HCT116 (cell line): ENCODE data around the gene ARID5B. TPM values are rescaled to one million over a fixed set of nuclear protein-coding genes. Genes with fewer than 3 reads are reported as not detected.

Source experiments
- ATAC-seq: fragments of 200-7000 bp; cut with Tn5 transposase; 2 replicates; pipeline ENCODE4 v1.9.1; 2020; ENCODE audit warnings: mild to moderate bottlenecking, moderate library complexity
- BruUV-seq: library from RNA; stranded (reverse); fragments of 400-500 nt; replicated peaks from 2 replicates; lab custom pipeline; 2021; lab: Mats Ljungman, UMichigan
- CTCF ChIA-PET: fragments of 300-600 bp; sonication (Branson Sonifier 250); formaldehyde crosslinking; loops from one replicate; lab custom pipeline; 2021; ENCODE audit warnings: antibody characterized with exemption; lab: Charles Lee
- POLR2A ChIA-PET: fragments of 300-600, 350-600 bp; sonication (Branson Sonifier 250); formaldehyde crosslinking; loops from one replicate; lab custom pipeline; 2021; ENCODE audit warnings: antibody characterized with exemption; lab: Charles Lee
- RAD21 ChIA-PET, 2 experiments: fragments of 300-600 bp; sonication (Branson Sonifier 250); formaldehyde crosslinking; loops; one replicate each; lab custom pipeline; 2023; ENCODE audit warnings: low total read pairs in 2 of 2; ENCODE audit not compliant: uncharacterized antibody in 2 of 2, unreplicated experiment in 2 of 2, low non-redundant PET in 1 of 2; lab: Charles Lee
- DNase-seq: peaks from one replicate; pipeline ENCODE4 v3.0.0-alpha.2; 2010; ENCODE audit warnings: low read depth, low spot score
- H2AFZ ChIP-seq: fragments of 200-600 bp; shearing (Covaris generic), sonication (generic); 2 replicates; pipeline ENCODE4 v1.6.1; 2017; ENCODE audit warnings: low read depth, mixed run types, mixed read lengths, antibody characterized with exemption, low read length; ENCODE audit not compliant: poor library complexity, severe bottlenecking
- H3K27ac ChIP-seq: 2 replicates; pipeline ENCODE4 v1.5.1; 2012; ENCODE audit warnings: low read depth, low read length
- H3K27me3 ChIP-seq: fragments of 200-600 bp; sonication (generic); 2 replicates; pipeline ENCODE4 v1.6.1; 2016; ENCODE audit warnings: mixed run types, low read length, mixed read lengths; ENCODE audit not compliant: insufficient read depth
- H3K36me3 ChIP-seq, 2 experiments: fragments of 200-500 bp in 1 of 2; fragments of 200-600 bp in 1 of 2; sonication (Bioruptor generic) in 1 of 2; sonication (generic) in 1 of 2; 2 replicates each; pipeline versions ENCODE4 v1.5.1 to v1.6.1; 2014 to 2016; ENCODE audit warnings: low read length in 2 of 2, inconsistent platforms in 1 of 2, mixed read lengths in 1 of 2, mixed run types in 1 of 2; ENCODE audit not compliant: insufficient read depth in 2 of 2, control insufficient read depth in 1 of 2
- H3K4me1 ChIP-seq, 2 experiments: fragments of 200-600 bp in 1 of 2; sonication (generic) in 1 of 2; 2 replicates each; pipeline versions ENCODE4 v1.5.1 to v1.6.1; 2012 to 2017; ENCODE audit warnings: low read length in 2 of 2, inconsistent platforms in 1 of 2, mild to moderate bottlenecking in 1 of 2, mixed read lengths in 1 of 2, mixed run types in 1 of 2, moderate library complexity in 1 of 2; ENCODE audit not compliant: insufficient read depth in 2 of 2, control insufficient read depth in 1 of 2
- H3K4me2 ChIP-seq: fragments of 200-600 bp; sonication (generic); 2 replicates; pipeline ENCODE4 v1.6.1; 2017; ENCODE audit warnings: mixed run types, low read length, mixed read lengths
- H3K4me3 ChIP-seq, 2 experiments: fragments of 200-600 bp in 1 of 2; sonication (generic) in 1 of 2; replicated peaks in 1 of 2; 2 replicates each; pipeline ENCODE4 v1.5.1; 2011 to 2016; ENCODE audit warnings: low read length in 2 of 2, control low read depth in 1 of 2, low read depth in 1 of 2, mild to moderate bottlenecking in 1 of 2, mixed read lengths in 1 of 2, mixed run types in 1 of 2
- H3K79me2 ChIP-seq: fragments of 200-600 bp; sonication (generic); 2 replicates; pipeline ENCODE4 v1.6.1; 2017; ENCODE audit warnings: mild to moderate bottlenecking, mixed run types, low read length, moderate library complexity, mixed read lengths; ENCODE audit not compliant: insufficient read depth
- H3K9ac ChIP-seq: fragments of 200-600 bp; sonication (generic); 2 replicates; pipeline ENCODE4 v1.6.1; 2016; ENCODE audit warnings: low read length, mixed read lengths
- H3K9me2 ChIP-seq: fragments of 200-600 bp; sonication (generic), shearing (Covaris generic); 2 replicates; pipeline ENCODE4 v1.6.1; 2017; ENCODE audit warnings: mixed run types, mild to moderate bottlenecking, moderate library complexity; ENCODE audit not compliant: insufficient read depth
- H3K9me3 ChIP-seq, 2 experiments: fragments of 200-500 bp in 1 of 2; fragments of 200-600 bp in 1 of 2; sonication (Bioruptor generic) in 1 of 2; sonication (generic) in 1 of 2; 2 replicates each; pipeline ENCODE4 v1.6.1; 2014 to 2017; ENCODE audit warnings: low read length in 2 of 2, mixed read lengths in 2 of 2, inconsistent platforms in 1 of 2, low read depth in 1 of 2, mild to moderate bottlenecking in 1 of 2, mixed run types in 1 of 2, moderate library complexity in 1 of 2; ENCODE audit not compliant: control insufficient read depth in 1 of 2, insufficient read depth in 1 of 2
- H4K20me1 ChIP-seq: fragments of 200-600 bp; sonication (generic), shearing (Covaris generic); 2 replicates; pipeline ENCODE4 v1.6.1; 2017; ENCODE audit warnings: mixed run types, mild to moderate bottlenecking, moderate library complexity; ENCODE audit not compliant: insufficient read depth
- ATF3 ChIP-seq: IDR thresholded peaks from 2 replicates; pipeline ENCODE4 v1.6.1; 2012
- CTCF ChIP-seq, 3 experiments: fragments of 200-600 bp in 1 of 3; sonication (generic) in 1 of 3; IDR thresholded peaks in 2 of 3; conservative IDR thresholded peaks in 1 of 3; 2 replicates each; pipeline ENCODE4 v1.5.1; 2012 to 2017; ENCODE audit warnings: low read depth in 2 of 3, low read length in 2 of 3, antibody characterized with exemption in 1 of 3, borderline replicate concordance in 1 of 3, control low read depth in 1 of 3, mild to moderate bottlenecking in 1 of 3, mixed read lengths in 1 of 3, mixed run types in 1 of 3, moderate library complexity in 1 of 3; ENCODE audit not compliant: insufficient read depth in 1 of 3
- EGR1 ChIP-seq: IDR thresholded peaks from 2 replicates; pipeline ENCODE4 v1.6.1; 2012; ENCODE audit warnings: low read depth
- ELF1 ChIP-seq: IDR thresholded peaks from 2 replicates; pipeline ENCODE4 v1.6.1; 2012; ENCODE audit warnings: low read depth, borderline replicate concordance
- EZH2 ChIP-seq: fragments of 200-600 bp; sonication (generic); IDR thresholded peaks from 2 replicates; pipeline ENCODE4 v1.6.1; 2017; ENCODE audit warnings: antibody characterized with exemption, mixed run types
- JUND ChIP-seq: IDR thresholded peaks from 2 replicates; pipeline ENCODE4 v1.6.1; 2012
- MAX ChIP-seq: IDR thresholded peaks from 2 replicates; pipeline ENCODE4 v1.6.1; 2012
- POLR2AphosphoS5 ChIP-seq: IDR thresholded peaks from 2 replicates; pipeline ENCODE4 v1.6.1; 2011; ENCODE audit warnings: mild to moderate bottlenecking, low read depth, low read length, moderate library complexity
- SIN3A ChIP-seq: IDR thresholded peaks from 2 replicates; pipeline ENCODE4 v1.6.1; 2012; ENCODE audit warnings: low read depth
- SRF ChIP-seq: IDR thresholded peaks from 2 replicates; pipeline ENCODE4 v1.6.1; 2012; ENCODE audit warnings: low read depth
- ZFX ChIP-seq: fragments of 450-650 bp; IDR thresholded peaks from 2 replicates; pipeline ENCODE4 v1.6.1; 2017
- intact Hi-C: fragments of 100-400 bp; cut with micrococcal nuclease; formaldehyde crosslinking; loops from 2 replicates; pipeline ENCODE4 v1.10.0; 2022
- total RNA-seq: library from RNA; stranded (reverse); gene quantifications from one replicate; pipeline ENCODE4 v1.2.1, GENCODE V29; 2021; ENCODE audit not compliant: unreplicated experiment
- TF ChIP-seq, protein P1 (sequence below): IDR thresholded peaks from 2 replicates; pipeline ENCODE4 v1.6.1; 2011; ENCODE audit warnings: mild to moderate bottlenecking, low read length, moderate library complexity; ENCODE audit not compliant: insufficient replicate concordance; ENCODE audit errors: extremely low read depth

ARID5B gene
- total RNA-seq, 1 experiment from 2014 or later = 4.7 TPM

DNA sequence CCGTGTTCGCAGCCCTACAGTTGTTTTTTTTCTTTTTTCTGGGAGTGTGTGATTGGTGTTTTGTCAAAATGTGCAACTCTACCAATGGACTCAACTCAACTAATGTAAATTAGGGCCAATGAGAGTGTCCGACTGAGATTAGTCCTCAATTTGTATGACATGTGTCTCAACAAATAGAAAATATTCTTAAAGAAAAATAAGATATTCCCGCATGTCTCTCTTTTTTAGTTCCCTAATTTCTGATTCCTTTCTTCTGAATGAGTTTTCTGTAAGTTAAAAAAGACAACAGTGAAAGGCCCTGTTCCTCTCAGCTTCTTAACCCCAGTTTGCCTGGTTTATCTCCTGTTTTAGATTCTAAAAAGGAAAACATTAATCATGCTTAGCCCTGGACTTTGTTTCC lies 61.5 kb downstream of the ARID5B start:
- Histone ChIP-seq H3K4me2 (no peak overlapping the region), H3K9me3 (no peaks in the 10 kb centered on the region), H4K20me1 (no peaks in the 10 kb centered on the region), H3K4me3 (no peak overlapping the region), H3K79me2 (no peaks in the 10 kb centered on the region), H3K36me3 (no peaks in the 10 kb centered on the region), H3K4me1 (no peaks in the 10 kb centered on the region), H2AFZ (no peak overlapping the region), H3K27me3 (no peaks in the 10 kb centered on the region), H3K9ac (no peak overlapping the region), H3K9me2 (no peaks in the 10 kb centered on the region), H3K27ac (no peak overlapping the region)
- ATAC-seq = no peak
- intact Hi-C loops = no loop called here
- ChIA-PET POLR2A (no interaction called here), RAD21 (no interaction called here), CTCF (no interaction called here)
- no TSS peak for BruUV-seq
- DNase-seq = no peak
- TF ChIP-seq CTCF (IDR thresholded peaks at IDR 0.05 in 2 of 3, conservative IDR thresholded peaks at IDR 0.05 in 1 of 3; ENCODE audit: borderline replicate concordance in 1 of 3, insufficient read depth in 1 of 3, low read depth in 2 of 3, low read length in 2 of 3) (no peak), EZH2 (no peak), SIN3A (no peak), JUND (no peak), EGR1 (no peak), ATF3 (no peak), ELF1 (no peak), SRF (no peak), MAX (no peak), POLR2AphosphoS5 (no peak), ZFX (no peak)
- TF ChIP-seq, protein P1, sequence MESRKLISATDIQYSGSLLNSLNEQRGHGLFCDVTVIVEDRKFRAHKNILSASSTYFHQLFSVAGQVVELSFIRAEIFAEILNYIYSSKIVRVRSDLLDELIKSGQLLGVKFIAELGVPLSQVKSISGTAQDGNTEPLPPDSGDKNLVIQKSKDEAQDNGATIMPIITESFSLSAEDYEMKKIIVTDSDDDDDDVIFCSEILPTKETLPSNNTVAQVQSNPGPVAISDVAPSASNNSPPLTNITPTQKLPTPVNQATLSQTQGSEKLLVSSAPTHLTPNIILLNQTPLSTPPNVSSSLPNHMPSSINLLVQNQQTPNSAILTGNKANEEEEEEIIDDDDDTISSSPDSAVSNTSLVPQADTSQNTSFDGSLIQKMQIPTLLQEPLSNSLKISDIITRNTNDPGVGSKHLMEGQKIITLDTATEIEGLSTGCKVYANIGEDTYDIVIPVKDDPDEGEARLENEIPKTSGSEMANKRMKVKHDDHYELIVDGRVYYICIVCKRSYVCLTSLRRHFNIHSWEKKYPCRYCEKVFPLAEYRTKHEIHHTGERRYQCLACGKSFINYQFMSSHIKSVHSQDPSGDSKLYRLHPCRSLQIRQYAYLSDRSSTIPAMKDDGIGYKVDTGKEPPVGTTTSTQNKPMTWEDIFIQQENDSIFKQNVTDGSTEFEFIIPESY = no peak
